ENCODE measurements around the gene MBD6. TPM values are rescaled to one million over a fixed set of nuclear protein-coding genes. Genes with fewer than 3 reads are reported as not detected.

MBD6 gene
- polyA plus RNA-seq, 12 donors: 28.7 to 61.8 (median 39.2) TPM; not detected in 1

- no peak for DNase-seq
Observed at GRCh38 chr12:57575771-57576612, 53.4 kb downstream of the MBD6 start.

GRCh38 chr12:57576613-57577160, 54.1 kb downstream of the MBD6 start:
- no peak for DNase-seq

GRCh38 chr12:57577981-57578758, 55.5 kb downstream of the MBD6 start:
- DNase-seq: no peak

- no peak for DNase-seq
Observed at GRCh38 chr12:57579011-57579410, 56.4 kb downstream of the MBD6 start.

Other genes starting within 250 kb of the MBD6 start
- gene R3HDM2, start 91.8 kb upstream of the MBD6 start, polyA plus RNA-seq (ENCODE audit: insufficient read length in 12 of 12): 10 to 100 TPM in 11 of 12 donors, not detected in 1; 36.4 to 92.7 (median 55.7) TPM
- under 1 TPM in 8 of 12 donors, not detected in 4; 0.07 to 0.33 (median 0.15) TPM for gene INHBC, start 88.0 kb upstream of the MBD6 start, polyA plus RNA-seq (ENCODE audit: insufficient read length in 12 of 12)
- gene INHBE, start 67.5 kb upstream of the MBD6 start, polyA plus RNA-seq (ENCODE audit: insufficient read length in 12 of 12): 1 to 10 TPM in 10 of 12 donors, not detected in 2; 1.0 to 3.4 (median 2.2) TPM
- gene GLI1, start 63.0 kb upstream of the MBD6 start, polyA plus RNA-seq (ENCODE audit: insufficient read length in 12 of 12): 10 to 100 TPM in 6 of 12 donors, 1 to 10 TPM in 5, not detected in 1; 4.9 to 48.6 (median 10.1) TPM
- gene ARHGAP9, start 43.0 kb upstream of the MBD6 start, polyA plus RNA-seq (ENCODE audit: insufficient read length in 12 of 12): 10 to 100 TPM in 2 of 12 donors, 1 to 10 TPM in 9, not detected in 1; 3.4 to 18.7 (median 5.6) TPM
- 100 to 1,000 TPM in 4 of 12 donors, 10 to 100 TPM in 7, not detected in 1; 77.3 to 150 (median 93.0) TPM for gene MARS1, start 34.8 kb upstream of the MBD6 start, polyA plus RNA-seq (ENCODE audit: insufficient read length in 12 of 12)
- gene DDIT3, start 2.3 kb upstream of the MBD6 start, polyA plus RNA-seq (ENCODE audit: insufficient read length in 12 of 12): 10 to 100 TPM in 10 of 12 donors, 1 to 10 TPM in 1, not detected in 1; 8.5 to 15.6 (median 13.2) TPM
- gene DCTN2, start 24.4 kb downstream of the MBD6 start, polyA plus RNA-seq (ENCODE audit: insufficient read length in 12 of 12): 100 to 1,000 TPM in 11 of 12 donors, not detected in 1; 142 to 314 (median 155) TPM
- 1 to 10 TPM in 1 of 12 donors, under 1 TPM in 10, not detected in 1; 0.04 to 5.2 (median 0.21) TPM for gene KIF5A, start 27.2 kb downstream of the MBD6 start, polyA plus RNA-seq (ENCODE audit: insufficient read length in 12 of 12)
- 10 to 100 TPM in 11 of 12 donors, not detected in 1; 11.2 to 20.7 (median 12.2) TPM for gene PIP4K2C, start 68.4 kb downstream of the MBD6 start, polyA plus RNA-seq (ENCODE audit: insufficient read length in 12 of 12)
- 10 to 100 TPM in 11 of 12 donors, not detected in 1; 20.8 to 48.7 (median 27.1) TPM for gene DTX3, start 82.0 kb downstream of the MBD6 start, polyA plus RNA-seq (ENCODE audit: insufficient read length in 12 of 12)
- gene ARHGEF25, start 88.6 kb downstream of the MBD6 start, polyA plus RNA-seq (ENCODE audit: insufficient read length in 12 of 12): 10 to 100 TPM in 11 of 12 donors, not detected in 1; 24.8 to 40.3 (median 34.3) TPM
- gene B4GALNT1, start 110.4 kb downstream of the MBD6 start, polyA plus RNA-seq (ENCODE audit: insufficient read length in 12 of 12): 10 to 100 TPM in 1 of 12 donors, 1 to 10 TPM in 10, not detected in 1; 1.7 to 12.2 (median 2.6) TPM
- 100 to 1,000 TPM in 10 of 12 donors, 10 to 100 TPM in 1, not detected in 1; 98.8 to 179 (median 121) TPM for gene OS9, start 171.3 kb downstream of the MBD6 start, polyA plus RNA-seq (ENCODE audit: insufficient read length in 12 of 12)
- 10 to 100 TPM in 3 of 12 donors, 1 to 10 TPM in 8, not detected in 1; 5.4 to 36.1 (median 8.7) TPM for gene AGAP2, start 215.9 kb downstream of the MBD6 start, polyA plus RNA-seq (ENCODE audit: insufficient read length in 12 of 12)
- gene TSPAN31, start 222.2 kb downstream of the MBD6 start, polyA plus RNA-seq (ENCODE audit: insufficient read length in 12 of 12): 10 to 100 TPM in 11 of 12 donors, not detected in 1; 40.6 to 55.8 (median 46.6) TPM
- gene CDK4, start 229.5 kb downstream of the MBD6 start, polyA plus RNA-seq (ENCODE audit: insufficient read length in 12 of 12): 100 to 1,000 TPM in 11 of 12 donors, not detected in 1; 106 to 176 (median 131) TPM
- gene MARCHF9, start 232.3 kb downstream of the MBD6 start, polyA plus RNA-seq (ENCODE audit: insufficient read length in 12 of 12): 10 to 100 TPM in 3 of 12 donors, 1 to 10 TPM in 8, not detected in 1; 5.1 to 12.2 (median 7.8) TPM
- 1 to 10 TPM in 5 of 12 donors, under 1 TPM in 5, not detected in 2; 0.43 to 1.6 (median 0.86) TPM for gene CYP27B1, start 244.3 kb downstream of the MBD6 start, polyA plus RNA-seq (ENCODE audit: insufficient read length in 12 of 12)
- 10 to 100 TPM in 11 of 12 donors, not detected in 1; 17.1 to 31.8 (median 24.4) TPM for gene METTL1, start 249.3 kb downstream of the MBD6 start, polyA plus RNA-seq (ENCODE audit: insufficient read length in 12 of 12)
- 10 to 100 TPM in 1 of 12 donors, 1 to 10 TPM in 10, not detected in 1; 5.5 to 13.3 (median 7.6) TPM for gene EEF1AKMT3, start 249.8 kb downstream of the MBD6 start, polyA plus RNA-seq (ENCODE audit: insufficient read length in 12 of 12)

All from muscle of arm (tissue), 12 donors.